Upper lobe of left lung (tissue), 6 donors: ENCODE results near the gene NDUFB10. TPM values are rescaled to one million over a fixed set of nuclear protein-coding genes. Genes with fewer than 3 reads are reported as not detected.
A peak's percentile ranks its signal among the peaks of the same experiment; 100 is the strongest.

Experiments
- ATAC-seq, 2 donors: fragments of 200-7000 bp; cut with Tn5 transposase; one replicate each; pipeline ENCODE4 v1.9.1; 2022; ENCODE audit warnings: mild to moderate bottlenecking in 2 of 2, moderate library complexity in 2 of 2; ENCODE audit not compliant: low FRiP score in 2 of 2
- DNase-seq, 2 donors: peaks; one replicate each; pipeline ENCODE4 v3.0.0-alpha.2; 2019 to 2020
- H3K27ac ChIP-seq, 4 donors: fragments of 200-600 bp; sonication (generic); one replicate each; pipeline ENCODE4 v1.5.1; 2016 to 2019
- H3K27me3 ChIP-seq, 4 donors: fragments of 200-600 bp; sonication (generic); one replicate each; pipeline ENCODE4 v1.5.1; 2017 to 2019
- H3K36me3 ChIP-seq, 4 donors: fragments of 200-600 bp; sonication (generic); one replicate each; pipeline ENCODE4 v1.5.1; 2016 to 2019
- H3K4me1 ChIP-seq, 4 donors: fragments of 200-600 bp; sonication (generic); one replicate each; pipeline ENCODE4 v1.5.1; 2018 to 2019
- H3K4me3 ChIP-seq, 4 donors: fragments of 200-600 bp; sonication (generic); one replicate each; pipeline ENCODE4 v1.5.1; 2017 to 2019; ENCODE audit warnings: mild to moderate bottlenecking in 2 of 4, moderate library complexity in 1 of 4
- H3K9me3 ChIP-seq, 4 donors: fragments of 200-600 bp; sonication (generic); one replicate each; pipeline ENCODE4 v1.5.1; 2018 to 2019
- CTCF ChIP-seq, 6 experiments: fragments of 450-650 bp in 4 of 6; fragments of 200-600 bp in 2 of 6; sonication (generic) in 2 of 6; IDR thresholded peaks; one replicate each; pipeline ENCODE4 v1.5.1; 2016 to 2019; ENCODE audit warnings: antibody characterized with exemption in 6 of 6
- EP300 ChIP-seq, 4 donors: sonication (generic); formaldehyde crosslinking; IDR thresholded peaks; one replicate each; pipeline ENCODE4 v1.5.1; 2017; ENCODE audit warnings: antibody characterized with exemption in 4 of 4, control low read depth in 2 of 4
- POLR2A ChIP-seq, 4 donors: fragments of 450-650 bp; IDR thresholded peaks; one replicate each; pipeline ENCODE4 v1.5.1; 2016 to 2017; ENCODE audit warnings: antibody characterized with exemption in 4 of 4, mild to moderate bottlenecking in 2 of 4
- POLR2AphosphoS5 ChIP-seq, 2 donors: sonication (generic); formaldehyde crosslinking; IDR thresholded peaks; one replicate each; pipeline ENCODE4 v1.5.1; 2017; ENCODE audit warnings: antibody characterized with exemption in 2 of 2
- WGBS, 2 donors: methylation state at CpG; one replicate each; pipeline ENCODE4 v1.1.5; 2017 to 2018; 5-methylcytosine and 5-hydroxymethylcytosine counted together
- total RNA-seq, 6 donors: library from RNA; depleted of rRNA in 4 of 6; stranded (reverse); fragments of >200 nt in 4 of 6; gene quantifications; one replicate each; pipeline versions ENCODE4 v1.1.0 to v1.2.1, GENCODE V29; 2016 to 2021
- donor health status: DM: no; HTN: no; CAD: no; lungs with moderate emphysema.
- donor health status: DM: no; HTN: yes; CAD: no; lungs with severe emphysema.

Gene NDUFB10
- total RNA-seq, 6 donors from 2014 or later: 76.5 to 245 (median 107) TPM

- H3K4me1 ChIP-seq: peaks cover 3 to 22% (median 13%) of the 10 kb centered on the region in 4 donors
- peak in 1 of 2 donors; percentile 81 for ATAC-seq
- DNase-seq: peak in 1 of 2 donors; percentile 88
- no peak for TF ChIP-seq CTCF (IDR thresholded peaks at IDR 0.05)
- TF ChIP-seq POLR2A (IDR thresholded peaks at IDR 0.05): peak in 1 of 4 donors; percentile 42
- no peaks in the 10 kb centered on the region for H3K9me3 ChIP-seq
- no peak overlapping the region for H3K4me3 ChIP-seq
- H3K27me3 ChIP-seq: peaks cover 0 to 16% (median 7%) of the 10 kb centered on the region in 4 donors
- H3K27ac ChIP-seq: peak overlapping the region in 2 of 4 donors; percentile 39 to 52
- WGBS, 2 donors: 40 to 49% methylated on average over 2 to 18 of the region's 21 CpGs
- H3K36me3 ChIP-seq: no peaks in the 10 kb centered on the region
Observed at GRCh38 chr16:1913327-1914083, 45.8 kb upstream of the NDUFB10 start.

GRCh38 chr16:1914084-1914608 lies 45.2 kb upstream of the NDUFB10 start:
- ATAC-seq: no peak
- 29 to 40% methylated on average over 7 to 10 of the region's 15 CpGs for WGBS, 2 donors
- DNase-seq: peak in 1 of 2 donors; percentile 68

DNA sequence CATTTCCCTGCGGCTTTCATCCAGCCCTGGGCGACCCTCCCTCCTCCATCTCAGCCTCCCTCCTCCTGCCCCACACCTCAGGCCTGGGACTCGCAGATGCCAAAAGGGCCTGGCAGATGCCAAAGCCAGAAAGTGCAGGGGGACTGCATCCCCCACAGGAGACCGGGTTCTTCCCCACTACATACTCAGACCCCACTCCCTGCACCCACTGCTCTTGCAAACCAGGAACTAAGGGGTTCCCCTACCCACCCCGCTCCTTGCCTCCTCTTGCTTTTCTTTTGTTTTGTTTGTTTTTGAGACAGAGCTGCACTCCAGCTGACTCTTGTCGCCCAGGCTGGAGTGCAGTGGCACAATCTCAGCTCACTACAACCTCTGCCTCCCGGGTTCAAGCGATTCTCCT lies 44.4 kb upstream of the NDUFB10 start:
- Histone ChIP-seq H3K27me3 (peaks cover 0 to 29% (median 20%) of the 10 kb centered on the region in 4 donors), H3K4me1 (peaks cover 5 to 25% (median 16%) of the 10 kb centered on the region in 4 donors), H3K27ac (no peak overlapping the region), H3K36me3 (no peaks in the 10 kb centered on the region), H3K4me3 (no peak overlapping the region), H3K9me3 (no peaks in the 10 kb centered on the region)
- TF ChIP-seq EP300 (IDR thresholded peaks at IDR 0.05): no peak
- TF ChIP-seq CTCF (IDR thresholded peaks at IDR 0.05): no peak
- no peak for TF ChIP-seq POLR2A (IDR thresholded peaks at IDR 0.05)
- TF ChIP-seq POLR2AphosphoS5 (IDR thresholded peaks at IDR 0.05): no peak
- 43 to 50% methylated on average over 8 of the region's 8 CpGs for WGBS, 2 donors
- DNase-seq (no peak), ATAC-seq (no peak)

More at GRCh38 chr16:1914084-1914608, 45.2 kb upstream of the NDUFB10 start:
- H3K9me3 ChIP-seq: no peaks in the 10 kb centered on the region
- H3K27ac ChIP-seq: peak overlapping the region in 1 of 4 donors; percentile 52
- H3K27me3 ChIP-seq: peaks cover 0 to 22% (median 13%) of the 10 kb centered on the region in 4 donors
- H3K4me1 ChIP-seq: peaks cover 5 to 25% (median 16%) of the 10 kb centered on the region in 4 donors
- TF ChIP-seq POLR2AphosphoS5 (IDR thresholded peaks at IDR 0.05) (no peak), POLR2A (IDR thresholded peaks at IDR 0.05) (no peak), CTCF (IDR thresholded peaks at IDR 0.05) (no peak), EP300 (IDR thresholded peaks at IDR 0.05) (no peak)
- no peaks in the 10 kb centered on the region for H3K36me3 ChIP-seq
- no peak overlapping the region for H3K4me3 ChIP-seq

DNA sequence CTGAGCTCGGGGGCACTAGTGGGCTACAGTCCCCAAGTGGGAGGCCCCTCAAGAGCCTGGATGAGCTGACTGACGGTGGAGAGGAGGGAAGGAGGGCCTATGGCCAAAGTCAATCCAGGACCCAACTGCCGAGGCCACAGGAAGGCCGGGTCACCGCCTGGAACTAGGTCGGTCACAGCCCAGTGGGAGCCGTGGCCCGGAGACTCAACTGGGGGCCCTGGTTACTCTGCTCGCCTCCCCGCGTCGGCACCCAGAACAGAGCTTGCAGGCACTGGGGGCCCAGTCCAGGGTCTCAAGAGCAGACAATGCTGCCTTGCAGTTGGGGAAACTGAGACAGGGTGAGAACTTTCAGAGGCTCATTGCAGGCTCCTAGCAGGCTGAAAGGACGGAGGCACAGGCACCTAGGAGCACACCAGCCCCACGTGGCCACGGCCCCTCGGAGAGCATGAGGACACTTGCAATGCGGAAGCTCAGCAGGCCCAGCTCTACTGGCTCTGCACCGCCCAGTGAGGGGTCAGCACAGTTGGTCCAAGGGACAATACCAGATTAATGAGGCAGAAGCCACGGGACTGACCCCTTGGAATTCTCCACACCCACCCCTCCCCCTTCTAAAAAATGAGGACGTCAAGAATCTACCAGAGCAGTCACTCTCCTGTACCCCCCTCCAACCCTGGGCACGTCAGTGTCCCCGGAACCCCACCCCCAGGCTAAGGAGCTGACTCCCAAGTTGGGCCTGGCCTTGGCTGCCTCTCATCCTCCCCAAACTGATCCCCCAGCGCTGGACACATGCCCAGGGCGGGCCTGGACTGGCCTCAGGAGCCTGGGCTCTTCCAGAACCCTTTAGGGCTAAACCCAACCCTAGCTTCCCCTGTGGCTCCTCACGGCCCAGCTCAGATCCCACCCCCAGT lies 43.4 kb upstream of the NDUFB10 start:
- Histone ChIP-seq H3K9me3 (no peaks in the 10 kb centered on the region), H3K27me3 (peaks cover 0 to 35% (median 27%) of the 10 kb centered on the region in 4 donors), H3K4me3 (no peak overlapping the region), H3K4me1 (peaks cover 5 to 30% (median 20%) of the 10 kb centered on the region in 4 donors), H3K36me3 (no peaks in the 10 kb centered on the region), H3K27ac (no peak overlapping the region)
- DNase-seq (peak in 1 of 2 donors; percentile 73), ATAC-seq (no peak)
- WGBS, 2 donors: 54 to 65% methylated on average over 7 to 20 of the region's 25 CpGs
- TF ChIP-seq POLR2AphosphoS5 (IDR thresholded peaks at IDR 0.05) (no peak), CTCF (IDR thresholded peaks at IDR 0.05) (no peak), EP300 (IDR thresholded peaks at IDR 0.05) (no peak), POLR2A (IDR thresholded peaks at IDR 0.05) (no peak)
